ENCODE results near the gene ATAD5. TPM values are rescaled to one million over a fixed set of nuclear protein-coding genes. Genes with fewer than 3 reads are reported as not detected.

Gene ATAD5
- total and polyA plus RNA-seq, 2 of the 13 experiments (the other 11 are each of a cell fraction or from before 2014, with no cell fraction given) = 1.8 to 10.7 TPM

DNA sequence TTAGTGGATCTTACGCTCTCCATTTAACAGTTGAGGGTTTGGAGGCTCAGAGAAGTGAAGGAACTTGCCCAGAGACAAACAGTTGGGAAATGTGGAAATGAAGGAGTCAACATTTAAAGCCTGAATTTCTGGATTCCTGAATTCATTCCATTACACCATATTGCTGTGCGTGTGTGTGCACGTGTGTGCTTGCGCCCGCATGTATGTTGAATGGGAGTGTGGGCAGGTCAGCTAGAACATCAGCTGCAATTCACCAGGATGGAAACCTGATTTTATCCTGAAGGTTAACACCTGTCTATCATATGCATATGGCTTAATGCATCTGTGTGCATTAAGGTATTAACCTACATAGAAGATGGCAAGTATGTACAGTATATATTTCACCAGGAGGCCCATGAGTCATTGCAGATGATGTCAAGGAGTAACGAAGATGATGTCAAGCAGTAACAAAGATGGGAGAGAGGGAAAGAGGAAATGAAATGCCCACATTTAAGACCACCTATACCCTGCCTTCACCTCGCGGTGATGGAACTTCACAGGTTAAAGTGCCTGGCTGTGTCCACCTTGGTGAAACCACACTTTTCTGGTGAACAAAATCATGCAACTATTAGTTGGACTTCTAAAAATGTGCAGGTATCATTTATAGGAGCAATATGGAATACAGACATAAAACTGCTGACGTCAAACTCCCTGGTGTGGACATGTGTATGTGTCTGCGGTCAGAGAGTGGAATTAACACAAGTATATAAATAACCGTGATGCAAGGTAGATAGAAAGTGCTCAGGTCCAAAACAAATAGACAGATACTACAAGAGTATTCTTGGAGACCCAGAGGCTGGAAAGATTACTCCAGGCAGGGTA is 89.1 kb downstream of the ATAD5 start (continued):
- TF ChIP-seq, protein P1, sequence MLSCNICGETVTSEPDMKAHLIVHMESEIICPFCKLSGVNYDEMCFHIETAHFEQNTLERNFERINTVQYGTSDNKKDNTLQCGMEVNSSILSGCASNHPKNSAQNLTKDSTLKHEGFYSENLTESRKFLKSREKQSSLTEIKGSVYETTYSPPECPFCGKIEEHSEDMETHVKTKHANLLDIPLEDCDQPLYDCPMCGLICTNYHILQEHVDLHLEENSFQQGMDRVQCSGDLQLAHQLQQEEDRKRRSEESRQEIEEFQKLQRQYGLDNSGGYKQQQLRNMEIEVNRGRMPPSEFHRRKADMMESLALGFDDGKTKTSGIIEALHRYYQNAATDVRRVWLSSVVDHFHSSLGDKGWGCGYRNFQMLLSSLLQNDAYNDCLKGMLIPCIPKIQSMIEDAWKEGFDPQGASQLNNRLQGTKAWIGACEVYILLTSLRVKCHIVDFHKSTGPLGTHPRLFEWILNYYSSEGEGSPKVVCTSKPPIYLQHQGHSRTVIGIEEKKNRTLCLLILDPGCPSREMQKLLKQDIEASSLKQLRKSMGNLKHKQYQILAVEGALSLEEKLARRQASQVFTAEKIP (CRISPR knock-in tag; IDR thresholded peaks at IDR 0.05; ENCODE audit: borderline replicate concordance) = no peak
- TF ChIP-seq ZNF557 (CRISPR knock-in tag; IDR thresholded peaks at IDR 0.05) (no peak), CAMTA2 (CRISPR knock-in tag; IDR thresholded peaks at IDR 0.05; ENCODE audit: borderline replicate concordance) (no peak), FIP1L1 (IDR thresholded peaks at IDR 0.05; ENCODE audit: borderline replicate concordance, insufficient read depth, low read depth, low read length) (no peak)

DNA sequence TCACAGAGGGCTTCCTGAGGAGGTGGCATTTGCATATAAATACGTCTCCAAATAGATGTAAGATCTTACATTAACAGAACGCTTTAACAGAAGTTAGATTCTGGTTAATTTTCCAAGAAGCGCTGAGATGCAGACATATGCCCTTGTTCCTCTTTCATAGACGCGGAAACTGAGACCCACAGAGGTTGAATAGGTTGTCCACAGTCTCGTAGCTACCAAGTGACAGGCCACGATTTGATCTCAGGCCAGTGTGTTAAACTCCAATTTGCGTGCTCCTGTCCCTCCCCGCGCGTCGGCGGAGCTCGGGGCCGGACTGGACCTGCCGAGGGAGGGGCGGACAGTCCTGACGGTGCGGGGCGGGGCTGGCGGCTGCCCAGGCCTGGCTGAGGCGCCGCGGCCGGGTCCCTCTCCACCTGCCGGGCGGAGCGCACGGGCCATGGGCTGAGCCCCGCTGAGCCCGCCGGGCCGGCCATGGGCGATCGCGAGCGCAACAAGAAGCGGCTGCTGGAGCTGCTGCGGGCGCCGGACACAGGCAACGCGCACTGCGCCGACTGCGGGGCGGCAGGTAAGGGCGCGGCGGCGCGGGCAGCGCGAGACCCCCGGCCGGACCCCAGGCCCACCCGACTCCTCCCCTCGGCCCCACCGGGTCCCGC is 89.9 kb downstream of the ATAD5 start, which contains the start of gene ADAP2:
ADAP2 (plus strand) TSS at position 402 of the 653 bp plus-strand sequence; CDS start at position 472, 70 bp downstream.
- peak within 1 kb of the TSS; percentile 96 for H3K4me2 ChIP-seq (ENCODE audit: low read depth, low read length)
- in situ Hi-C loops (cut with HindIII; ENCODE audit: extremely low pct_ligation_motif_present, low pct_unique_long_range_greater_than_20kb) = no loop called here
- no peak within 1 kb of the TSS for H3K27ac ChIP-seq (ENCODE audit: extremely low read length, insufficient read depth, low read length)
- peak within 1 kb of the TSS; percentile 46 to 71 (median 51) for H3K4me3 ChIP-seq (replicated peaks in 1 of 3; ENCODE audit: insufficient read depth in 1 of 3, low read depth in 2 of 3, low read length in 3 of 3)
- ChIA-PET CTCF (ENCODE audit: low intra/inter-chr PET ratio, low total read pairs) (no interaction called here), POLR2A (interaction anchor here (0.5 kb wide), 1 partner anchor 201 kb away, joined by 3 read pairs; no protein-coding TSS in a partner anchor)
- DNase-seq (ENCODE audit: low spot score) (no peak), ATAC-seq (peak; percentile 90), FAIRE-seq (no peak)
- intact Hi-C loops (cut with micrococcal nuclease; ENCODE audit: unreplicated experiment) = no loop called here
- peaks cover 27% of the 10 kb centered on the region for H3K4me1 ChIP-seq (ENCODE audit: insufficient read depth, low read length)
- H2AFZ ChIP-seq (ENCODE audit: low read length) = peak within 1 kb of the TSS; percentile 5
- 3% methylated on average over 8 of the region's 60 CpGs for WGBS (ENCODE audit: low lambda C conversion rate)
- no peaks in the 10 kb centered on the region for H4K20me1 ChIP-seq (ENCODE audit: insufficient read depth, low read length)
- H3K9ac ChIP-seq (ENCODE audit: insufficient read depth, low read depth, low read length) = peak within 1 kb of the TSS; percentile 34; the same call in 1 of the 2 replicates
- BruUV-seq (replicated peaks) = no TSS peak
- no peaks in the 10 kb centered on the region for H3K79me2 ChIP-seq (ENCODE audit: insufficient read depth, low read length)
- H3K36me3 ChIP-seq (replicated peaks in 1 of 2; ENCODE audit: control insufficient read depth in 1 of 2, insufficient read depth in 2 of 2, low read length in 2 of 2) = no peaks in the 10 kb centered on the region
- no peaks in the 10 kb centered on the region for H3K9me3 ChIP-seq (ENCODE audit: low read length)
- H3K27me3 ChIP-seq (ENCODE audit: control insufficient read depth in 1 of 2, insufficient read depth in 2 of 2, low read length in 2 of 2) = peaks cover 0 to 22% of the 10 kb centered on the region in 2 experiments; a peak in 2 of 5 replicates
- TF ChIP-seq GABPB1 (CRISPR knock-in tag; IDR thresholded peaks at IDR 0.05) (peak; percentile 45; the same call in 1 of the 2 replicates), ZNF441 (CRISPR knock-in tag; IDR thresholded peaks at IDR 0.05; ENCODE audit: borderline replicate concordance) (no peak), BRCA1 (CRISPR knock-in tag; IDR thresholded peaks at IDR 0.05) (no peak), ETV5 (CRISPR knock-in tag; IDR thresholded peaks at IDR 0.05; ENCODE audit: borderline replicate concordance) (no peak), ZNF768 (CRISPR knock-in tag; IDR thresholded peaks at IDR 0.05) (peak; percentile 16; the same call in 1 of the 2 replicates), TBP (CRISPR knock-in tag; IDR thresholded peaks at IDR 0.05) (no peak)
- TF ChIP-seq, protein P2, sequence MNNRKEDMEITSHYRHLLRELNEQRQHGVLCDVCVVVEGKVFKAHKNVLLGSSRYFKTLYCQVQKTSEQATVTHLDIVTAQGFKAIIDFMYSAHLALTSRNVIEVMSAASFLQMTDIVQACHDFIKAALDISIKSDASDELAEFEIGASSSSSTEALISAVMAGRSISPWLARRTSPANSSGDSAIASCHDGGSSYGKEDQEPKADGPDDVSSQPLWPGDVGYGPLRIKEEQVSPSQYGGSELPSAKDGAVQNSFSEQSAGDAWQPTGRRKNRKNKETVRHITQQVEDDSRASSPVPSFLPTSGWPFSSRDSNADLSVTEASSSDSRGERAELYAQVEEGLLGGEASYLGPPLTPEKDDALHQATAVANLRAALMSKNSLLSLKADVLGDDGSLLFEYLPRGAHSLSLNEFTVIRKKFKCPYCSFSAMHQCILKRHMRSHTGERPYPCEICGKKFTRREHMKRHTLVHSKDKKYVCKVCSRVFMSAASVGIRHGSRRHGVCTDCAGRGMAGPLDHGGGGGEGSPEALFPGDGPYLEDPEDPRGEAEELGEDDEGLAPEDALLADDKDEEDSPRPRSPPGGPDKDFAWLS (CRISPR knock-in tag; IDR thresholded peaks at IDR 0.05; ENCODE audit: borderline replicate concordance) = no peak
- TF ChIP-seq, protein P3, sequence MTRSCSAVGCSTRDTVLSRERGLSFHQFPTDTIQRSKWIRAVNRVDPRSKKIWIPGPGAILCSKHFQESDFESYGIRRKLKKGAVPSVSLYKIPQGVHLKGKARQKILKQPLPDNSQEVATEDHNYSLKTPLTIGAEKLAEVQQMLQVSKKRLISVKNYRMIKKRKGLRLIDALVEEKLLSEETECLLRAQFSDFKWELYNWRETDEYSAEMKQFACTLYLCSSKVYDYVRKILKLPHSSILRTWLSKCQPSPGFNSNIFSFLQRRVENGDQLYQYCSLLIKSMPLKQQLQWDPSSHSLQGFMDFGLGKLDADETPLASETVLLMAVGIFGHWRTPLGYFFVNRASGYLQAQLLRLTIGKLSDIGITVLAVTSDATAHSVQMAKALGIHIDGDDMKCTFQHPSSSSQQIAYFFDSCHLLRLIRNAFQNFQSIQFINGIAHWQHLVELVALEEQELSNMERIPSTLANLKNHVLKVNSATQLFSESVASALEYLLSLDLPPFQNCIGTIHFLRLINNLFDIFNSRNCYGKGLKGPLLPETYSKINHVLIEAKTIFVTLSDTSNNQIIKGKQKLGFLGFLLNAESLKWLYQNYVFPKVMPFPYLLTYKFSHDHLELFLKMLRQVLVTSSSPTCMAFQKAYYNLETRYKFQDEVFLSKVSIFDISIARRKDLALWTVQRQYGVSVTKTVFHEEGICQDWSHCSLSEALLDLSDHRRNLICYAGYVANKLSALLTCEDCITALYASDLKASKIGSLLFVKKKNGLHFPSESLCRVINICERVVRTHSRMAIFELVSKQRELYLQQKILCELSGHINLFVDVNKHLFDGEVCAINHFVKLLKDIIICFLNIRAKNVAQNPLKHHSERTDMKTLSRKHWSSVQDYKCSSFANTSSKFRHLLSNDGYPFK (CRISPR knock-in tag; IDR thresholded peaks at IDR 0.05; ENCODE audit: borderline replicate concordance) = no peak

All from HepG2 (cell line).